Hepatocyte (in vitro differentiated cells): ENCODE results near the gene C11orf42.

Experiments
- CTCF ChIP-seq: fragments of 200-600 bp; sonication (generic); IDR thresholded peaks from 2 replicates; pipeline ENCODE4 v1.5.1; 2016; ENCODE audit warnings: antibody characterized with exemption, mild to moderate bottlenecking; ENCODE audit not compliant: poor library complexity
- EZH2 ChIP-seq: fragments of 200-600 bp; sonication (generic); IDR thresholded peaks from 2 replicates; pipeline ENCODE4 v1.6.1; 2016; ENCODE audit warnings: antibody characterized with exemption, mild to moderate bottlenecking, borderline replicate concordance
- EZH2phosphoT487 ChIP-seq: fragments of 200-600 bp; sonication (generic); IDR thresholded peaks from one replicate; pipeline ENCODE4 v1.6.1; 2018; ENCODE audit warnings: antibody characterized with exemption, mild to moderate bottlenecking, low read depth, moderate library complexity; ENCODE audit not compliant: unreplicated experiment, severe bottlenecking

DNA sequence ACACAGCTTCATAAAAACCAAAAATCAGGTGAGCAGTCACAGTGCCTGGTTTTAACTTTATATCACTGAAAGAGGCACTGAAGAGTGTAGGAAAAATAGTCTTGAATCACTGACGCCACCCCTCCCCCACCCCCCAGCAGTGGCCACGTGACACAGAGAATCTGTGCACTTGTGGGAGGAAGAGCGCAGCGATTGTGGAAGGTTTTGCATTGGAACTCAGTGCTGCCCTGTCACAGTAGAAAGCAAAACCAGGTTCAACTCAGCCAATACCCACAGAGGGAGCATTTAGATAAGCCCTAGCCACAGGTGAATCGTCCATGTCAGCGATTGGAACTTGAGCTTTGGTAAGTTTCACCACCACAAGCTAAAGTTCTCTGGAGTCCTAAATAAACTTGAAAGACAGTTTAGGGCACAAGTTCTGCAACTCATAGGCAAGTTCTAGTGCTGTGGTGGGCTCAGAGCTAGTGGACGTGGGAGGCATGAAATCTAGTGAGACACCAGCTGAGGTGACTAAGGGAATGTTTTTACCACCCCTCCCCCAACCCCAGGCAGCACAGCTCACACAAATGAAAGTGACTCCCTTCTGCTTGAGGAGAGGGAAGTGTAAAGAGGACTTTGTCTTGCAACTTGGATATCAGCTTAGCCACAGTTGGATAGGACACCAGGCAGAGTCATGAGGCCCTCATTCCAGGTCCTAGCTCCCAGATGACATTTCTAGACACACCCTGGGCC is 48.6 kb upstream of the C11orf42 start:
- TF ChIP-seq CTCF (no peak), EZH2 (no peak), EZH2phosphoT487 (no peak)
